Medulla oblongata (tissue), 1 donor: ENCODE results near the gene DGCR8.

Experiments used
- DNase-seq: peaks from one replicate; pipeline ENCODE4 v3.0.0-alpha.2; 2015; ENCODE audit errors: extremely low spot score

The DGCR8 gene

DNA sequence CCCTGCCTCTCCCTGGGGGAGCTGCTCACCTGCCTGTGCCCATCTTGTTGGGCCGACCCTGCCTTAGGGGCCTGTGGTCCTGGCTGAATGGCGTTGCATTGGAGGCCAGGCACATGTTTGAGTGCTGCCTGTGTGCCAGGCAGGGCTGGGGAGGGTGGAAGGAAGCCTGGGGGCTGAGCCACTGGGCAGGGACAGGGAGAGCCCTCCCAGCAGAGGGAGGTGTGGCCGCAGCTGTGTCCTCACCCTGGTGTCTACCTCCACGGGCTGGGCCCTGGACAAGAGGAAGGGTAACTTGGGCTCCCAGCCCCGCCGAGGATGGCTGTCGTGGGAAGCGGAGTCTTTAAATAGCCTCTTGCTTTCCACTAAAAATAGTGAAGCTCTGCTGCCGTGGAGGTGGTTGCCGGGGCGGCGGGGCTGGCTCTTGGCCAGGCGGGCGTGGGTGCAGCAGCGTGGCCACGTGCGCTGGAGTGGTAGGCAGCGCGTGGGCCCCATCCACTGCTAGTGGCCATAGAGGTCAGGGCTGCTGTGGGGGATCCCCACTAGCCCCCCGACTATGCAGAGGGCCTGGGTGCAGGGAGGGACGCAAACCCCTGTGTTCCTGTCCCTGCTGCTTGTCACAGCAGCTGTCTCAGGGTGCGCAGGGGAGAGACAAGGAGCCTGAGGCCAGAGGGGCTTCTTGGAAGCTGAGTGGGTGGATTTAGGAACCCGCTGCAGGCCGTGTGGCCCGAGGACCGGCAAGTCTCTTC, 57.8 kb downstream of the DGCR8 start:
- DNase-seq, result no peak

GRCh38 chr22:20138417-20138738, 58.3 kb downstream of the DGCR8 start:
- no peak for DNase-seq

- no peak for DNase-seq
Observed at GRCh38 chr22:20138868-20139267, 58.8 kb downstream of the DGCR8 start.

DNA sequence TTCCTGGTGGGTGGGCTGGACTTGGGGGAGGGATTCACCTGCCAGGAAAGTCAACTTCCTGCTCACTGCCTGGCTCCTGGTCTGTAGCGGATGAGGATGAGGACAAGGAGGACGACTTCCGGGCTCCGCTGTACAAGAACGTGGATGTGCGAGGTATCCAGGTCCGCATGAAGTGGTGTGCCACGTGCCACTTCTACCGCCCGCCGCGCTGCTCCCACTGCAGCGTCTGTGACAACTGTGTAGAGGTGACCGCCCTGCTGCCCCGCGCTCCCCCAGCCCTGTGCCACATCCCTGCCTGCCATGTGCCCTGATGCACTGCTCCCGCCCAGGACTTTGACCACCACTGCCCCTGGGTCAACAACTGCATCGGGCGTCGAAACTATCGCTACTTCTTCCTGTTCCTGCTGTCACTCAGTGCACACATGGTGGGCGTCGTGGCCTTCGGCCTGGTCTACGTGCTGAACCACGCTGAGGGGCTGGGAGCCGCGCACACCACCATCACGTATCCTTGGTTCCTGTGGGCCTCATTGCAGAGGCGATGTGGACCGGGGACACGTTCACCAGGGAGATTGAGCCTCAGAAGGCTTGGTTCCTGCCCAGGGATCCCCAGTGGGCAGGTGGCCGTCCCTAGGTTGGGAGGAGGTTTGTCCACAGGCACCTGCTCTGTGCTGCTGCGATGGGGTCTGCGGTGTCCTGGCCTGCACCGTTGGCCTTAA, 59.5 kb downstream of the DGCR8 start:
- DNase-seq, result no peak

- DNase-seq, result no peak
Observed at GRCh38 chr22:20140107-20140445, 60.0 kb downstream of the DGCR8 start.

- no peak for DNase-seq
Observed at GRCh38 chr22:20140521-20140964, 60.5 kb downstream of the DGCR8 start.

GRCh38 chr22:20141186-20142077, 61.4 kb downstream of the DGCR8 start:
- no peak for DNase-seq

GRCh38 chr22:20142711-20143621, 62.9 kb downstream of the DGCR8 start:
- DNase-seq, result no peak

DNA sequence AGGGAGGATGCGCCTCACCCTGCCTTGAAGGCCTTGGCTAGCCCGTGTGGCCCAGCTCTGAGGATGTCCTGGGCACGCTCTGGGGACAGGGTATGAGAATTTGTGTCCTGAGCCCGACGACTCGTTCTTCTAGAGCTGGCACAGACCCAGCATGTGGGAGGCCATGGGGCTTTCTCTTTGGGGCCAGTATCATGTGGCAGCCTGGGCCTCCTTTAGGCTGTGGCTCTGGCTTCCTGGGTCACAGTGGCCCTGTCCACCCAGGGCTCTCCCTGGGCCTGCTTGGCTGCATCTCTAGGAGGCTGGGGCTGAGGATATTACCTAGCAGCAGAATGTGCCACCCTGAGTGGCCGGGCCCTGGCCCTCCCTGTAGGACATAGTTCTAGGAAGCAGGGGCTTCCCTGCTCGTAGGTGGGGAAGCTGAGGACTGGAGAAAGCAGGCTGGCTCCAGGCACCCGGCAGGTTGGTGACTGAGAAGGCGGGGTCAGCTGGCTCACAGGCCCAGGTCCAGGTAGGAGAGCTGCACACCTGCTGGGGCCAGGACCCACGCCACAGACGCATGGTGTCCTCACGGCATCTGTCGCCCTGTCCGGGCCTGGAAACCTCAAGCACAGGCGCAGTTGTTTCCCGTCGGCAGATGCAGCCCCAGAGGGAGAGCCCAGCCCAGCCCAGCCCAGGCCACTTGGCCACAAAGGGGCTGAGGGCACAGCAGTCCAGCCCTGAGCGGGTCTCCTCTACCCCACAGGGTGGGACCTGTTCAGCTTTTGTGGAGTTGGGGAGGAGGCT, 64.0 kb downstream of the DGCR8 start:
- no peak for DNase-seq

DNA sequence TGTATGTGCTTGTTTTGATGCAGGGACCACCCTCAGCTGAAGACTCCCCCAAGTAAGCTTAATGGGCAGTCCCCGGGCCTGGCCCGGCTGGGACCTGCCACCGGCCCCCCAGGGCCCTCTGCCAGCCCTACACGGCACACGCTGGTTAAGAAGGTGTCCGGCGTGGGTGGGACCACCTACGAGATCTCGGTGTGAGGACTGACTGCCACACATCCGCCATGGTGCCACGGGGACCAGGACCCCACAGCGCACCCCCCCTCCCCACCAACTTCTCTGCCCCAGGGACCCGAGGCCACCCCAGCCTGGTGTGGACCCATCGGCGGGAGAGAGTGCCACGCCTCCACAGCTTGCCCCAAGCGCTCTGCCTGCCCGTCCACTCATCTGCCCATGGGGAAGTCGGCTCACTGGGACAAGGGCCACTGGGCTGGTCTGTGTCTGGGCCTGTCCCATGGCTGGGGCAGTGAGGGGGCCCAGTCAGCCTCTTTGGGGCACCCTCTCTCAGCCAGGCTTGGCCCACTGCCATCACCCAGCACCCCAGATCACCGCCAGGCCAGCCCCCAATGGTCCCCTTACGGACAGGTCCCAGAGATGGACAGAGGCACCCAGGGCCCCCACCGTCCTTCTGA, 65.3 kb downstream of the DGCR8 start:
- no peak for DNase-seq

GRCh38 chr22:20145832-20146223, 65.8 kb downstream of the DGCR8 start:
- DNase-seq, result no peak

- no peak for DNase-seq
Observed at GRCh38 chr22:20146777-20147176, 66.7 kb downstream of the DGCR8 start.

DNA sequence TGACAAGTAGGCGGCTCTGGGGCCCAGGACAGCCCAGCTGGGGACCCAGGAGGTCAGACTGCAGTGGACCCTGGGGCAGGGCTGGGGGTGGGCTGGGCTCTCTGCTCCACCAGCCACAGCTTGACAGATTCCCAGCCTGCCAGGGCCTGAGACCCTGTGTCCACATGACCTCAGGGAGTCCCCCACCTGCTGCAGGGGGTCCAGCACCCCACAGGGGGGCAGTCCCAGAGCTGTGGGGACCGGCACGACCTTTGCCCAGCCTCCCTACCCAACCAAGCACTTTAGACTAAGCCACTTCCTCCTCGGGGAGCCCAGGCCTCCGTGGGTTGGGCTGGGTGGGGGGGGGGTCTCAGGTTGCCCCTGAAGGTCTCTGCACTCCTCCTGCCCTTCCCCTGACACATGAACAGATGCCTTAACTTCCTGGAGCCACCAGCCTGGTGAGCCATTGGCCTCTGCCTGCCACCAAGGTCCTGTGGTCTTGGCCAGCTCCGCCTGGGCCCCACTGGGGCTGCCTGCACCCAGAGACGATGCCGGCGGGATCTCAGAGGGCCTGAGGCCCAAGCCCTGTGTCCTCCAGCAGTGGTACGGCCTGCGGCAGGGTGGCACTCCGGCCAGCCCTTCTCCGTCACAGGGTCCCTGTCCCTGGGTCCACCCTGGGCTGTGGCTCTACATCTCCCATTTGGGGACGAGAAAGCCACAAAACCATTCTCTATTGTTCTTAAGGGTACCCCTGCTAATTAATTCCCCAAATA, 67.4 kb downstream of the DGCR8 start:
- DNase-seq, result no peak

DNA sequence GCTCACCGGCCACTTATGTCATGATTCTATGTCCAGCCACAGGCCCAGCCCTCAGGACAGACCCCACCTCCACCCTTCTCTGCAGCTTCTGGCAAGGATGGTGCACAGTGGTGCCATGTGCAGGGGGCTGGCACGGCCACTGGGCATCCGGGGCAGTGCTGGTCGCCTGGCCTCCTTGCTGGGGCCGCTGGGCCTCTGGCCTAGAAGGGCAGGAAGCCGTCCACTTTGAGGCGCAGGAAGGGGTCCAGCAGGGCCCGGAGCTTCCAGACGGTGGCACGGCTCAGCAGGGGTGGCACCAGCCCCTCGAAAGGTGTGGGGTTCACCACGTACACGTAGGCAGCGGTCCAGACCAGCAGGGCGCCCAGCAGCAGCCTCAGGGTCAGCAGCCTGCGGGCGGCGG, 68.4 kb downstream of the DGCR8 start:
- no peak for DNase-seq

DNA sequence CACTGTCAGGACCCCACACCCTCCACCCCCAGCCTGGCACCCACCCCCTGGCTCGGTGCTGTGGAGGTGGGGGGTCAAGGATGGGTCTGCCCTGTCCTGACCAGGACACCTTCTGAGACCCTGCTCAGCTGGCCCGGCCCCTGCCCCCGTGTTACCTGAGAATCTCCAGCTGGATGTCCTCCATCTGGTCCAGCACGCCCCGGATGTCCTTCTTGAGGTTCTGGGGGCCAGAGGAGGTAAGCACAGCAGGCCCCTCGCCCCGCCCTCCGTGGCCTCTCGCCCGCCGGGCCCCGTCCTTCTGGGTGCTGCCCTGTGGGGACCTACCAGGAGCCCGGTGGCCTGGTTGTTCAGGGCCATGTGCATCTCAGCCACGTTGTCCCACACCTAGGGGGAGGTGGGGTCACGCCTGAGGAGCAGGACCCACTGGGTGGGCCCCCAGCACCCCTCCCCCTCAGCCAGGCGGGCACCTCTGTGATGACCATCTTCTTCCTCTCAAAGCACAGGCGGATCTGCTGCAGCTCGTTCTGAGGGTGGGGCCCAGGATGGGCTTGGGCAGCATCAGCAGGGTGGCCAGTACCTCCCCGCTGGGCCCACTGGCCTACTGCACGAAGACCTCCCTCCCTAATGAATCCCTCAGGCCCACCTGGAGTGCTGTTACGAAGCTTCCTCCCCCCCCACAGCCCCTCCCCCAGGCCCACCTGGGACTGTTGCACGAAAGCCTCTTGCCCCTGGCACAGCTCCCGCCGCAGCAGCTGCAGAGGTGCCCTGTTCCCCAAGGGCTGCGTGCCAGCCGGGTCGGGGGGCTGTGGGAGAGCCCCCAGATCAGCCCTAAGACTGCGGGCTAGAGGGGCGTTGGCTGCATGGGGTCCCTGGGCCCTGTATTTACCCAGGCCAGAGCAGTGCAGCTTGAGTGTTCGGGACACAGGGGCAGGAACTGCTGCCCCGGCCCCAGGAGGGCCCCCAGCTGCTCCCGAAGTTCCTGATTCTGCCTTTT, 69.5 kb downstream of the DGCR8 start:
- no peak for DNase-seq

DNA sequence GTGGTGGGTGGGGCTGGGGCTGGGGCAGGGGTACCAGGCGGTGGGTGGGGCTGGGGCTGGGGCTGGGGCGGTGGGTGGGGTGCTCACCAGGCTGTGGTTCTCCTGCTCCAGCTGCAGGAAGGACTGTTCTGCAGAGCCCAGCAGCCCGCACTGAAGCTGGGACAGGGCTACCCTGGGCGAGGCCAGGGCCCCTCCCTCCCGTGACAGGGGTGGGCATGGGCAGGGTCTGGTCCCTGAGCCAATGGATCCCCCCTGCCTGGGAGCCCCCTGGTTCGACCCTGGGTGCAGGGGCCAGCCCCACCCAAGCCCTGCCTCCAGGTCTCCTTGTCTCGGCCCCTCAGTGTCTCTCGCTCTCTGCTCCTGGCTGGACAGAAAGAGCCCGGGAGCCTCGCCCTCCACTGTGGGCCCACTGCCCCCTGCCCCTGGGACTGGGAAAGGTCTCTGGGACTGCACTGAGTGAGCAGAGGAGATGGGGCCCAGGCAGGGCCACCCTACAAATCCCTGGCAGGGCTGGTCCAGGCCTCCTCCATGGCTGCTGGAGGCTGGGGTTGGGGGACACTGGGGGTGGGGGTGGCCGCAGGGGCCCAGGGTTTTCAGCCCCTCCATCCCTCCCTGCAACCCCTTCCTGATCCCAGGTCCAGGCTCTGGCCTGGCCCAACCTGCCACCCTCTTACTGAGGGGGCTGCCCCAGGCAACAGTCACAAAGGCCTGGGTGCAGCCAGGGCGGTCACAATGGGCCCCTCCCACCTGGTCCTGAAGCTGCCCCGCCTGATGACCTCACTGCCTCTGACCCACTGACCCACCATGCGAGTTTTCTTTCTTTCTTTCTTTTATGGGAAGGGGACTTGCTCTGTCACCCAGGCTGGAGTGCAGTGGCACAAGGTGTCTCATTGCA, 70.6 kb downstream of the DGCR8 start, which contains the start of gene CCDC188:
Gene CCDC188 (minus strand): TSS at position 675 of the 895 bp plus-strand sequence. CDS start 69 bp downstream, at position 606.
- no peak for DNase-seq

- no peak for DNase-seq
Observed at GRCh38 chr22:20151276-20151588, 71.2 kb downstream of the DGCR8 start.
